GM12875 (cell line): ENCODE measurements around the gene KCNA10.

Source experiments
- H3K4me3 ChIP-seq: one replicate; pipeline ENCODE4 v1.5.1; 2011; ENCODE audit warnings: low read depth, low read length, control low read depth
- TF ChIP-seq, protein P1 (sequence below): IDR thresholded peaks from 2 replicates; pipeline ENCODE4 v1.5.1; 2011; ENCODE audit warnings: low read depth, mild to moderate bottlenecking, control low read depth, inconsistent platforms, low read length, moderate library complexity, borderline replicate concordance; ENCODE audit not compliant: insufficient read depth

KCNA10 gene

GRCh38 chr1:110484801-110485200, 34.2 kb downstream of the KCNA10 start:
- TF ChIP-seq, protein P1, sequence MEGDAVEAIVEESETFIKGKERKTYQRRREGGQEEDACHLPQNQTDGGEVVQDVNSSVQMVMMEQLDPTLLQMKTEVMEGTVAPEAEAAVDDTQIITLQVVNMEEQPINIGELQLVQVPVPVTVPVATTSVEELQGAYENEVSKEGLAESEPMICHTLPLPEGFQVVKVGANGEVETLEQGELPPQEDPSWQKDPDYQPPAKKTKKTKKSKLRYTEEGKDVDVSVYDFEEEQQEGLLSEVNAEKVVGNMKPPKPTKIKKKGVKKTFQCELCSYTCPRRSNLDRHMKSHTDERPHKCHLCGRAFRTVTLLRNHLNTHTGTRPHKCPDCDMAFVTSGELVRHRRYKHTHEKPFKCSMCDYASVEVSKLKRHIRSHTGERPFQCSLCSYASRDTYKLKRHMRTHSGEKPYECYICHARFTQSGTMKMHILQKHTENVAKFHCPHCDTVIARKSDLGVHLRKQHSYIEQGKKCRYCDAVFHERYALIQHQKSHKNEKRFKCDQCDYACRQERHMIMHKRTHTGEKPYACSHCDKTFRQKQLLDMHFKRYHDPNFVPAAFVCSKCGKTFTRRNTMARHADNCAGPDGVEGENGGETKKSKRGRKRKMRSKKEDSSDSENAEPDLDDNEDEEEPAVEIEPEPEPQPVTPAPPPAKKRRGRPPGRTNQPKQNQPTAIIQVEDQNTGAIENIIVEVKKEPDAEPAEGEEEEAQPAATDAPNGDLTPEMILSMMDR, result no peak
- H3K4me3 ChIP-seq, result no peak overlapping the region

- TF ChIP-seq, protein P1, result no peak
- no peak overlapping the region for H3K4me3 ChIP-seq
These were observed 35.7 kb downstream of the KCNA10 start for GRCh38 chr1:110483308-110483685.

DNA sequence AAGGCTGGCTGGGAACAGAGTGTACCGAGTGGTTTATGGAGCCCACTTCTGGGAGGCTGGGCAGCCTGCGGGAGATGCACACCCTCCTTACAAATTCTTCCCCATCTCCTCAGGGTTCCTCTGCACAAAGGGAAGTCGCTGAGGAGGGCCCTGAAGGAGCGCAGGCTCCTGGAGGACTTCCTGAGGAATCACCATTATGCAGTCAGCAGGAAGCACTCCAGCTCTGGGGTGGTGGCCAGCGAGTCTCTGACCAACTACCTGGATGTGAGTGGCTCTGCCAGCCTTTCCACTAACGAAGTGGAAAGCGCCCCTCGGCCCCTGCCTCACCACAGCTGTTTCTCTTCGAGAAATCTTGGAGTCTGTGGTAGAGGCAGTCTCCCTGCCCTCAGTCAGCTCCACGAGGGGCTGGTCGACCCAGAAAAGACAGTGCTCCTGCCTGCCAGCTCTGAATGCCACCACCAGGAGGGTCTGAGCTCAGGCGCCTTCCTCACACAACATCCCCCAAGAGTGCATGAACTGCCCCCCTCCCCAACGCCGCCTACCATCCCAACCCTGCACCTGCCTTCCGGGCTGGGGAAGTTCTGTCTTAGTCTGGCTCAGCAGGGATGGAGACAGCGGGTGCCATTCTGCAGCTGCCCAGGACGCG, 36.2 kb downstream of the KCNA10 start:
- TF ChIP-seq, protein P1, result no peak
- no peak overlapping the region for H3K4me3 ChIP-seq

DNA sequence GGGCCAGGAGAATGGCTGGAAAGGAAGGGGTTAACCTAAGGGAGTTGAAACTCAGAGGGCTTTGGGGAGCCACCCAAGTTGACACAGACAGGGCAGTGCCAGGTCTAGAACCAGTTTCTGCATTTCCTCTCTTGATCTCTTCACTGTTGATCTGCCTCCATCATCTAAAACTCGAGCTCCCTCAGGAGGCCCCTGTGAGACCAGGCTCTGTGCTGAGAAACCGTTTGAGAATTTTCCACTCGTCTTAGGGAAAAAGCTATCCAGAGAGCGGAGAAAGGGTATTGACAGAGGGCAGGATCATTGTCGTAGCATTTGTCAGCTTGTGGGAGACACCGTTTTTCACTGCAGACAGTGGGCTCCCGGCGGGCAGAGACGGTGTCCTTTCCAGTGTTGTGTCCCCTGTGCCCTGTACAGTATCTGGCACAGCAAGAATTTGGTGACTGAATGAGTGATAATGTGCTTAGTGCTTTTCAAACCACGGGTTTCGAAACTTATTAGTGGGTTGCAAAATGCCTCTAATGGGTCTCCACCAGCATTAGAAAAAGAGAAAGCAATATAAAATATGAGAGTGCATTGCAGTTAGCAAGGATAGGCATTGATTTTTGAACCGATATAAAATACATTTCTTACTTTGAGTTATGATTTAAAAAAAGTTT, 36.9 kb downstream of the KCNA10 start:
- TF ChIP-seq, protein P1, result no peak
- no peak overlapping the region for H3K4me3 ChIP-seq

DNA sequence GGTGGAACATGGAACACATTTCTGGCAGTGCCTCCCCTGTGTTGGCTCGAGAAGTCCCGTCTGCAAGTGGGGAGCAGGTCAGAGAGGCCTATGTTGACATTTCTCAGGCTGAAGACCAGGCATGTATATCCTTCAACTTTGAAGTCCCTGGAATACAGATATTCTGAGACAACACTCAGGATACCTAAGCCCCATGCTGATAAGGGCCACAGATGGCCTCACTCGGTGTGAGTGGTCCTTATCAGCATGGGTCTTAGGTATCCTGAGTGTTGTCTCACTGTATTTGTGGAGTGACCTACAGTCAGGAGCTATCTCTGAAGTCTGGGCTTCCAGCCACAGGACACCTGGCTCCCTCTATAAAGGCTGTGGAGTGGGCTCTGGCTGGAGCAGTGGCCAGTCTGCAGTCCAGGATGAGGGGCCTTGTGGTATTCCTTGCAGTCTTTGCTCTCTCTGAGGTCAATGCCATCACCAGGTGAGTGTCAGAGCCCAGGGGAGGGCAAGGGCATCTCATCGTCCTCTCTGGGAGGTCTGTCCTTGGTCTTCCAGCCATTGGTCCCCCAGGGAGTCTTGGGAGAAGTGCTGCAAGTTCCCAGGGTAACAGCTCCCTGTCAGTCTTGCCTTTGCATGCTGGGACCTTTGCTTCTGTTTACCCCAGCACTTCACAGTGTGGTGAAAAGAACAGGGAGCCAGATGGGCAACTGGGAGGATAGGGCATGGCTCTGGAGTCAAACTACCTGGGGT, 38.4 kb downstream of the KCNA10 start:
- TF ChIP-seq, protein P1, result no peak
- no peak overlapping the region for H3K4me3 ChIP-seq

GRCh38 chr1:110478886-110479285, 40.1 kb downstream of the KCNA10 start:
- no peak overlapping the region for H3K4me3 ChIP-seq
- TF ChIP-seq, protein P1, result no peak
